ENCODE data around the gene ANKMY2.

ANKMY2 gene

GRCh38 chr7:16645593-16646471 is at the start of gene ANKMY2, which contains the start of gene BZW2:
TSS of gene ANKMY2 (minus strand) at chr7:16645754. CDS start at chr7:16645573, 181 bp downstream.
TSS of gene BZW2 (plus strand) at chr7:16646181. CDS start at chr7:16665444, 19,263 bp downstream.
- peak; percentile 96 for DNase-seq (ENCODE audit: low read depth)
- H3K4me3 ChIP-seq (ENCODE audit: low read depth, low read length), result peak within 1 kb of the TSS; percentile 89
- TF ChIP-seq, protein P1, sequence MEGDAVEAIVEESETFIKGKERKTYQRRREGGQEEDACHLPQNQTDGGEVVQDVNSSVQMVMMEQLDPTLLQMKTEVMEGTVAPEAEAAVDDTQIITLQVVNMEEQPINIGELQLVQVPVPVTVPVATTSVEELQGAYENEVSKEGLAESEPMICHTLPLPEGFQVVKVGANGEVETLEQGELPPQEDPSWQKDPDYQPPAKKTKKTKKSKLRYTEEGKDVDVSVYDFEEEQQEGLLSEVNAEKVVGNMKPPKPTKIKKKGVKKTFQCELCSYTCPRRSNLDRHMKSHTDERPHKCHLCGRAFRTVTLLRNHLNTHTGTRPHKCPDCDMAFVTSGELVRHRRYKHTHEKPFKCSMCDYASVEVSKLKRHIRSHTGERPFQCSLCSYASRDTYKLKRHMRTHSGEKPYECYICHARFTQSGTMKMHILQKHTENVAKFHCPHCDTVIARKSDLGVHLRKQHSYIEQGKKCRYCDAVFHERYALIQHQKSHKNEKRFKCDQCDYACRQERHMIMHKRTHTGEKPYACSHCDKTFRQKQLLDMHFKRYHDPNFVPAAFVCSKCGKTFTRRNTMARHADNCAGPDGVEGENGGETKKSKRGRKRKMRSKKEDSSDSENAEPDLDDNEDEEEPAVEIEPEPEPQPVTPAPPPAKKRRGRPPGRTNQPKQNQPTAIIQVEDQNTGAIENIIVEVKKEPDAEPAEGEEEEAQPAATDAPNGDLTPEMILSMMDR (IDR thresholded peaks at IDR 0.05; ENCODE audit: insufficient read depth, low read depth, low read length, missing control alignments), result no peak

GRCh38 chr7:16694806-16695205 is 49.3 kb upstream of the ANKMY2 start:
- H3K4me3 ChIP-seq (ENCODE audit: low read depth, low read length), result no peak overlapping the region
- DNase-seq (ENCODE audit: low read depth), result no peak
- TF ChIP-seq, protein P1 (IDR thresholded peaks at IDR 0.05; ENCODE audit: insufficient read depth, low read depth, low read length, missing control alignments), result no peak

DNA sequence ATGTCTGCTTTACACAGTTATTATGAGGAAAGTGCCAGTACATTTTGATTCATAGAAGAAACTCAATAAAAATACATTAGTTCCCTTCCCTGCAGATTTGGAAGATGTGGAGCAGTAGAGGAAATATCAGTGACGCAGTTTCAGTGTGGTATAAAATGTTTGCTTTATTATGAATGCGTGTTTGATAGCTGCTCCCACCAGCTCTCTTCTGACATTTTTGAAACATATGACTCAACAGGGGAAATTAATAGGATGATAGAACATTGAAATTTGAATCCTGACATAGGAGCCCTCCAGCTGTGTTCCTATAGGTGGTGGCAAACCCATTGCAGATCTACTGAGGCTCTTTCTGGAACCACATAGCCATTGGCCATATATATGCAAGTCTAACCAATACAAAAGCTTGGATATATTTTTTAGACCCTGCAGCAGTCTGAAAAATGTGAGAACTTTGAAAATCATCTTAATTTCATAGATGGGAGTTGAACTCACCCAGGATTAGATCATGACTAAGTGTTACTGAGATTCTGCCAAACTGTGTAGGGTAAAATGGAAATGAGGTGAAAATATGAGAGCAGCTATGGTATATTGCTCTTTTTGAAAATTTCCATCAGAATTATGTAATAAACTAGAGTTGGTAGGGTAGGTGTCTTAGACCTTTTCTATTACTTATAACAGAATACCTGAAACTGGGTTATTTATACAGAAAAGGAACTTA is 48.2 kb upstream of the ANKMY2 start:
- TF ChIP-seq, protein P1 (IDR thresholded peaks at IDR 0.05; ENCODE audit: insufficient read depth, low read depth, low read length, missing control alignments), result no peak
- DNase-seq (ENCODE audit: low read depth), result no peak
- H3K4me3 ChIP-seq (ENCODE audit: low read depth, low read length), result no peak overlapping the region

- no peak overlapping the region for H3K4me3 ChIP-seq (ENCODE audit: low read depth, low read length)
- TF ChIP-seq, protein P1 (IDR thresholded peaks at IDR 0.05; ENCODE audit: insufficient read depth, low read depth, low read length, missing control alignments), result no peak
- no peak for DNase-seq (ENCODE audit: low read depth)
These were observed 45.7 kb upstream of the ANKMY2 start for GRCh38 chr7:16691241-16691640.

DNA sequence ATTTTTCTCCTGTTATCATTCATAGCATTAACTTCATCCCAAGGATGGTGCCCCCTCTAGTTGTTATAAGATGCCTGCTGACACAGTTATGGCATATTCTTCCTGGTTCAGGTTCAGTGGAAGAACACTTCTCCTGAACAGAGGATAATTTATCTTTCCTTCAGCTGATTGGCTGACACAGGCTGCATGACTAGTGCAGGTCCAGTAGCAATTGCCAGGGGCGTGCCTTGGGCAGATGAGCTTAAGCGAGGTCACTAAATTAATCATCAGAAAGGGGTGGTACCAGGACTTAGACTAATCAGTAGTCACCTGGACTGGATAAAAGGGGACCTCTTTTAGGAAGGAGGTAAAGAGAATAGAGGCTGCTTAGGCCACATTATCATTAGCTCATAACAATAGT is 42.7 kb upstream of the ANKMY2 start:
- H3K4me3 ChIP-seq (ENCODE audit: low read depth, low read length), result no peak overlapping the region
- TF ChIP-seq, protein P1 (IDR thresholded peaks at IDR 0.05; ENCODE audit: insufficient read depth, low read depth, low read length, missing control alignments), result no peak
- no peak for DNase-seq (ENCODE audit: low read depth)

- no peak overlapping the region for H3K4me3 ChIP-seq (ENCODE audit: low read depth, low read length)
- TF ChIP-seq, protein P1 (IDR thresholded peaks at IDR 0.05; ENCODE audit: insufficient read depth, low read depth, low read length, missing control alignments), result no peak
- DNase-seq (ENCODE audit: low read depth), result no peak
These were observed 40.0 kb upstream of the ANKMY2 start for GRCh38 chr7:16685535-16685934.
